Camera-type eye (tissue), 1 donor: ENCODE data around the gene SH2B3. TPM values are rescaled to one million over a fixed set of nuclear protein-coding genes. Genes with fewer than 3 reads are reported as not detected.

ENCODE experiments used
- total RNA-seq: library from RNA; depleted of rRNA; stranded (reverse); fragments of >200 nt; gene quantifications from one replicate; pipeline ENCODE4 v1.2.3, GENCODE V29; 2014

Gene SH2B3
- 9.3 TPM for total RNA-seq

GRCh38 chr12:111405859-111406473 lies at the start of gene SH2B3:
TSS of gene SH2B3 (plus strand) at chr12:111405923. CDS start at chr12:111418146, 12,223 bp downstream.

GRCh38 chr12:111368788-111369495 lies 36.8 kb upstream of the SH2B3 start, which contains the start of gene PHETA1:
TSS of gene PHETA1 (minus strand) at chr12:111369095. CDS start at chr12:111363427, 5,668 bp downstream.

Other genes starting within 250 kb of the SH2B3 start
- 8.0 TPM for gene PHETA1, start 36.8 kb upstream of the SH2B3 start, total RNA-seq
- gene ATXN2, start 193.4 kb downstream of the SH2B3 start, total RNA-seq, result 82.6 TPM